WTC11 (cell line): ENCODE results near the gene ATP2A3. TPM values are rescaled to one million over a fixed set of nuclear protein-coding genes. Genes with fewer than 3 reads are reported as not detected.

Source experiments
- ATAC-seq: fragments of 200-7000 bp; cut with Tn5 transposase; 2 replicates; pipeline ENCODE4 v1.10.0; 2021; ENCODE audit warnings: mild to moderate bottlenecking, moderate library complexity
- CTCF ChIA-PET: fragments of 300-600 bp; sonication (Branson Sonifier 250); formaldehyde crosslinking; loops from one replicate; lab custom pipeline; 2021; ENCODE audit warnings: antibody characterized with exemption; lab: Charles Lee
- POLR2A ChIA-PET: fragments of 350-600 bp; sonication (Branson Sonifier 250); formaldehyde crosslinking; loops from one replicate; lab custom pipeline; 2021; ENCODE audit warnings: antibody characterized with exemption; lab: Charles Lee
- DNase-seq: peaks from one replicate; pipeline ENCODE4 v3.0.0; 2021; ENCODE audit warnings: low spot score
- H3K27ac Mint-ChIP-seq: 2 replicates; pipeline ENCODE4 v1.8.0; 2021; ENCODE audit warnings: mixed read lengths
- H3K27me3 Mint-ChIP-seq: 2 replicates; pipeline ENCODE4 v1.8.0; 2021; ENCODE audit warnings: low read depth, mild to moderate bottlenecking, moderate library complexity, mixed read lengths
- H3K36me3 Mint-ChIP-seq: 2 replicates; pipeline ENCODE4 v1.8.0; 2021; ENCODE audit warnings: mixed read lengths
- H3K4me1 Mint-ChIP-seq: 2 replicates; pipeline ENCODE4 v1.8.0; 2022; ENCODE audit warnings: mixed read lengths
- H3K4me3 Mint-ChIP-seq: 2 replicates; pipeline ENCODE4 v1.8.0; 2021; ENCODE audit warnings: mild to moderate bottlenecking, moderate library complexity, mixed read lengths
- H3K9me3 Mint-ChIP-seq: 2 replicates; pipeline ENCODE4 v1.8.0; 2021; ENCODE audit warnings: mixed read lengths
- FOXJ3 ChIP-seq: sonication (generic); formaldehyde crosslinking; IDR thresholded peaks from 2 replicates; pipeline ENCODE4 v1.9.0; 2021; ENCODE audit warnings: missing genetic modification reagents, mild to moderate bottlenecking, borderline replicate concordance
- IRF2 ChIP-seq: sonication (generic); formaldehyde crosslinking; IDR thresholded peaks from 2 replicates; pipeline ENCODE4 v1.8.0; 2022; ENCODE audit warnings: low read depth, missing genetic modification reagents, borderline replicate concordance
- NFYB ChIP-seq: sonication (generic); formaldehyde crosslinking; conservative IDR thresholded peaks from 2 replicates; pipeline ENCODE4 v1.8.0; 2022; ENCODE audit warnings: low read depth, missing genetic modification reagents
- NR1H2 ChIP-seq: sonication (generic); formaldehyde crosslinking; IDR thresholded peaks from 2 replicates; pipeline ENCODE4 v1.9.0; 2021; ENCODE audit warnings: mild to moderate bottlenecking, moderate library complexity, missing genetic modification reagents
- NR2C2 ChIP-seq: sonication (generic); formaldehyde crosslinking; IDR thresholded peaks from 2 replicates; pipeline ENCODE4 v1.8.0; 2022; ENCODE audit warnings: mild to moderate bottlenecking, missing genetic modification reagents
- RELA ChIP-seq: sonication (generic); formaldehyde crosslinking; IDR thresholded peaks from 2 replicates; pipeline ENCODE4 v1.8.1; 2022; ENCODE audit warnings: missing genetic modification reagents, mild to moderate bottlenecking, borderline replicate concordance
- TCF7 ChIP-seq: sonication (generic); formaldehyde crosslinking; IDR thresholded peaks from 2 replicates; pipeline ENCODE4 v1.8.0; 2022; ENCODE audit warnings: mild to moderate bottlenecking, low read depth, missing genetic modification reagents, moderate library complexity
- ZNF121 ChIP-seq: sonication (generic); formaldehyde crosslinking; IDR thresholded peaks from 2 replicates; pipeline ENCODE4 v1.8.0; 2023; ENCODE audit warnings: missing genetic modification reagents
- total RNA-seq: library from RNA; stranded (reverse); gene quantifications from 3 replicates; pipeline ENCODE4 v1.2.3, GENCODE V29; 2021
- TF ChIP-seq, protein P1 (sequence below): fragments of 250-450 bp; sonication (Bioruptor Pico); IDR thresholded peaks from 2 replicates; pipeline ENCODE4 v1.9.0; 2021; ENCODE audit warnings: mild to moderate bottlenecking, borderline replicate concordance
- TF ChIP-seq, protein P2 (sequence below): sonication (generic); formaldehyde crosslinking; IDR thresholded peaks from 2 replicates; pipeline ENCODE4 v1.8.1; 2023; ENCODE audit warnings: mild to moderate bottlenecking, moderate library complexity, missing genetic modification reagents
- TF ChIP-seq, protein P3 (sequence below): sonication (generic); formaldehyde crosslinking; IDR thresholded peaks from 2 replicates; pipeline ENCODE4 v1.8.0; 2023; ENCODE audit warnings: missing genetic modification reagents, mild to moderate bottlenecking, borderline replicate concordance
- TF ChIP-seq, protein P4 (sequence below): sonication (generic); formaldehyde crosslinking; IDR thresholded peaks from 2 replicates; pipeline ENCODE4 v1.8.1; 2022; ENCODE audit warnings: missing genetic modification reagents, borderline replicate concordance
- TF ChIP-seq, protein P5 (sequence below): fragments of 250-450 bp; sonication (Bioruptor Pico); conservative IDR thresholded peaks from 2 replicates; pipeline ENCODE4 v1.9.0; 2021; ENCODE audit warnings: mild to moderate bottlenecking

The ATP2A3 gene
- total RNA-seq, 1 experiment from 2014 or later = 37.8 TPM

DNA sequence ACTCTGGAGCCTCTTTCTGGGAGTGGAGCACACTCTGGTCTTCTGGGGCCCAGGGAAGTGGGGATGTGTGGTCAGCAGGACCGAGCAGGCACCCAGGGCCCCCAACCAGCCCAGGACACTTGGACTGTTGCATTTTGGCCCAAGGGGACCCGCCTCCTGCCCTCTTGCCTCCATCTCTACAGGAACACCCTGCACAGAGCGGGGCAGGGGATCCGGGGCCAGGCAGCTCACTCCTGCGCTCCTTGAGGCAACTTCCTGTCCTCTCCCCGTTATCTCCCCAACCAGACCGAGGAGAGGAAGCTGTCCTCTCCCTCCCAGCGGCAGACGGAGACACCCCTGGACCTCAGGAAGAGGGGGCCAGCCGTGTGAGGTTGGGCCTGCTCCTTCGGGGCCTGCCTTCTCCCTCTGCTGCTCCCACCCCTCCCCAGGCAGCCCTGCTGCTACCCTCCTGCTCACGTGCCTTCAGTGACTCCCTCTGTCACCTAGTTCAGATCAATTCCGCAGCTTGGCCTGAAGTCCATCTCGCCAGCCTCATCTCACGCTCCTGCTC, 10.0 kb upstream of the ATP2A3 start (continued):
- TF ChIP-seq, protein P1, sequence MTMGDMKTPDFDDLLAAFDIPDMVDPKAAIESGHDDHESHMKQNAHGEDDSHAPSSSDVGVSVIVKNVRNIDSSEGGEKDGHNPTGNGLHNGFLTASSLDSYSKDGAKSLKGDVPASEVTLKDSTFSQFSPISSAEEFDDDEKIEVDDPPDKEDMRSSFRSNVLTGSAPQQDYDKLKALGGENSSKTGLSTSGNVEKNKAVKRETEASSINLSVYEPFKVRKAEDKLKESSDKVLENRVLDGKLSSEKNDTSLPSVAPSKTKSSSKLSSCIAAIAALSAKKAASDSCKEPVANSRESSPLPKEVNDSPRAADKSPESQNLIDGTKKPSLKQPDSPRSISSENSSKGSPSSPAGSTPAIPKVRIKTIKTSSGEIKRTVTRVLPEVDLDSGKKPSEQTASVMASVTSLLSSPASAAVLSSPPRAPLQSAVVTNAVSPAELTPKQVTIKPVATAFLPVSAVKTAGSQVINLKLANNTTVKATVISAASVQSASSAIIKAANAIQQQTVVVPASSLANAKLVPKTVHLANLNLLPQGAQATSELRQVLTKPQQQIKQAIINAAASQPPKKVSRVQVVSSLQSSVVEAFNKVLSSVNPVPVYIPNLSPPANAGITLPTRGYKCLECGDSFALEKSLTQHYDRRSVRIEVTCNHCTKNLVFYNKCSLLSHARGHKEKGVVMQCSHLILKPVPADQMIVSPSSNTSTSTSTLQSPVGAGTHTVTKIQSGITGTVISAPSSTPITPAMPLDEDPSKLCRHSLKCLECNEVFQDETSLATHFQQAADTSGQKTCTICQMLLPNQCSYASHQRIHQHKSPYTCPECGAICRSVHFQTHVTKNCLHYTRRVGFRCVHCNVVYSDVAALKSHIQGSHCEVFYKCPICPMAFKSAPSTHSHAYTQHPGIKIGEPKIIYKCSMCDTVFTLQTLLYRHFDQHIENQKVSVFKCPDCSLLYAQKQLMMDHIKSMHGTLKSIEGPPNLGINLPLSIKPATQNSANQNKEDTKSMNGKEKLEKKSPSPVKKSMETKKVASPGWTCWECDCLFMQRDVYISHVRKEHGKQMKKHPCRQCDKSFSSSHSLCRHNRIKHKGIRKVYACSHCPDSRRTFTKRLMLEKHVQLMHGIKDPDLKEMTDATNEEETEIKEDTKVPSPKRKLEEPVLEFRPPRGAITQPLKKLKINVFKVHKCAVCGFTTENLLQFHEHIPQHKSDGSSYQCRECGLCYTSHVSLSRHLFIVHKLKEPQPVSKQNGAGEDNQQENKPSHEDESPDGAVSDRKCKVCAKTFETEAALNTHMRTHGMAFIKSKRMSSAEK (CRISPR knock-in tag) = no peak

DNA sequence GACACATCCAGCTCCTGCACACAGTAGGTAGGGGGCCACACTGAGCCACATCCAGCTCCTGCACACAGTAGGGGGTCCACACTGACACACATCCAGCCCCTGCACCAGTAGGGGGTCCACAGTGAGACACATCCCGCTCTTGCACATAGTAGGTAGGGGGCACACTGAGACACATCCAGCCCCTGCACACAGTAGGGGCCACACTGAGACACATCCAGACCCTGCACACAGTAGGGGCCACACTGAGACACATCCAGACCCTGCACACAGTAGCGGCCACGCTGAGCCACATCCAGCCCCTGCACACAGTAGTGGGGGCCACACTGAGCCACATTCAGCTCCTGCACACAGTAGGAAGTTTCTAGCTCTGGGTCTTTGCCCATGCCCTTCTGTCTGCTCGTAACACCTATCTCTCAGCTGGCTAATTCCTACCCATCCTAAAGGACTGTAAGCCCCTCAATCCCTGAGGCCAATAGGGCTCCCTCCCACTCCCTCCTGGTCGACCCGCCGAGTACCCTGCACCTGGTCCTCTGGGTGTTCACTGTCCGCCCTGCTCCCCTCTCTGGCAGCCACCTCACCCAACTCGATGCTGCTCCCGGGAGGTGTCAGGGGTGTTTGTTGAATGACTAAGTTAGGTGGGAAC, 9.4 kb upstream of the ATP2A3 start:
- ChIA-PET CTCF (interaction anchor here (0.6 to 1.8 kb wide), 5 partner anchors 9 to 44 kb away, joined by 3 to 7 read pairs (median 4); partner anchors contain the start of gene ATP2A3), POLR2A (interaction anchor here (1.3 kb wide), 1 partner anchor 17 kb away, joined by 4 read pairs; no protein-coding TSS in a partner anchor)
- no peak overlapping the region for H3K4me3 Mint-ChIP-seq
- no peaks in the 10 kb centered on the region for H3K27me3 Mint-ChIP-seq
- TF ChIP-seq NR1H2 (CRISPR knock-in tag) = no peak
- TF ChIP-seq IRF2 (CRISPR knock-in tag) = no peak
- TF ChIP-seq TCF7 (CRISPR knock-in tag) = no peak
- TF ChIP-seq, protein P2, sequence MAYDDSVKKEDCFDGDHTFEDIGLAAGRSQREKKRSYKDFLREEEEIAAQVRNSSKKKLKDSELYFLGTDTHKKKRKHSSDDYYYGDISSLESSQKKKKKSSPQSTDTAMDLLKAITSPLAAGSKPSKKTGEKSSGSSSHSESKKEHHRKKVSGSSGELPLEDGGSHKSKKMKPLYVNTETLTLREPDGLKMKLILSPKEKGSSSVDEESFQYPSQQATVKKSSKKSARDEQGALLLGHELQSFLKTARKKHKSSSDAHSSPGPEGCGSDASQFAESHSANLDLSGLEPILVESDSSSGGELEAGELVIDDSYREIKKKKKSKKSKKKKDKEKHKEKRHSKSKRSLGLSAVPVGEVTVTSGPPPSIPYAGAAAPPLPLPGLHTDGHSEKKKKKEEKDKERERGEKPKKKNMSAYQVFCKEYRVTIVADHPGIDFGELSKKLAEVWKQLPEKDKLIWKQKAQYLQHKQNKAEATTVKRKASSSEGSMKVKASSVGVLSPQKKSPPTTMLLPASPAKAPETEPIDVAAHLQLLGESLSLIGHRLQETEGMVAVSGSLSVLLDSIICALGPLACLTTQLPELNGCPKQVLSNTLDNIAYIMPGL (CRISPR knock-in tag) = no peak
- no peak for TF ChIP-seq ZNF121 (CRISPR knock-in tag)
- TF ChIP-seq NFYB = no peak
- TF ChIP-seq NR2C2 (CRISPR knock-in tag) = no peak
- no peak for TF ChIP-seq RELA (CRISPR knock-in tag)
- no peak for TF ChIP-seq FOXJ3 (CRISPR knock-in tag)
- TF ChIP-seq, protein P3, sequence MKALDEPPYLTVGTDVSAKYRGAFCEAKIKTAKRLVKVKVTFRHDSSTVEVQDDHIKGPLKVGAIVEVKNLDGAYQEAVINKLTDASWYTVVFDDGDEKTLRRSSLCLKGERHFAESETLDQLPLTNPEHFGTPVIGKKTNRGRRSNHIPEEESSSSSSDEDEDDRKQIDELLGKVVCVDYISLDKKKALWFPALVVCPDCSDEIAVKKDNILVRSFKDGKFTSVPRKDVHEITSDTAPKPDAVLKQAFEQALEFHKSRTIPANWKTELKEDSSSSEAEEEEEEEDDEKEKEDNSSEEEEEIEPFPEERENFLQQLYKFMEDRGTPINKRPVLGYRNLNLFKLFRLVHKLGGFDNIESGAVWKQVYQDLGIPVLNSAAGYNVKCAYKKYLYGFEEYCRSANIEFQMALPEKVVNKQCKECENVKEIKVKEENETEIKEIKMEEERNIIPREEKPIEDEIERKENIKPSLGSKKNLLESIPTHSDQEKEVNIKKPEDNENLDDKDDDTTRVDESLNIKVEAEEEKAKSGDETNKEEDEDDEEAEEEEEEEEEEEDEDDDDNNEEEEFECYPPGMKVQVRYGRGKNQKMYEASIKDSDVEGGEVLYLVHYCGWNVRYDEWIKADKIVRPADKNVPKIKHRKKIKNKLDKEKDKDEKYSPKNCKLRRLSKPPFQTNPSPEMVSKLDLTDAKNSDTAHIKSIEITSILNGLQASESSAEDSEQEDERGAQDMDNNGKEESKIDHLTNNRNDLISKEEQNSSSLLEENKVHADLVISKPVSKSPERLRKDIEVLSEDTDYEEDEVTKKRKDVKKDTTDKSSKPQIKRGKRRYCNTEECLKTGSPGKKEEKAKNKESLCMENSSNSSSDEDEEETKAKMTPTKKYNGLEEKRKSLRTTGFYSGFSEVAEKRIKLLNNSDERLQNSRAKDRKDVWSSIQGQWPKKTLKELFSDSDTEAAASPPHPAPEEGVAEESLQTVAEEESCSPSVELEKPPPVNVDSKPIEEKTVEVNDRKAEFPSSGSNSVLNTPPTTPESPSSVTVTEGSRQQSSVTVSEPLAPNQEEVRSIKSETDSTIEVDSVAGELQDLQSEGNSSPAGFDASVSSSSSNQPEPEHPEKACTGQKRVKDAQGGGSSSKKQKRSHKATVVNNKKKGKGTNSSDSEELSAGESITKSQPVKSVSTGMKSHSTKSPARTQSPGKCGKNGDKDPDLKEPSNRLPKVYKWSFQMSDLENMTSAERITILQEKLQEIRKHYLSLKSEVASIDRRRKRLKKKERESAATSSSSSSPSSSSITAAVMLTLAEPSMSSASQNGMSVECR (CRISPR knock-in tag) = no peak
- TF ChIP-seq, protein P4, sequence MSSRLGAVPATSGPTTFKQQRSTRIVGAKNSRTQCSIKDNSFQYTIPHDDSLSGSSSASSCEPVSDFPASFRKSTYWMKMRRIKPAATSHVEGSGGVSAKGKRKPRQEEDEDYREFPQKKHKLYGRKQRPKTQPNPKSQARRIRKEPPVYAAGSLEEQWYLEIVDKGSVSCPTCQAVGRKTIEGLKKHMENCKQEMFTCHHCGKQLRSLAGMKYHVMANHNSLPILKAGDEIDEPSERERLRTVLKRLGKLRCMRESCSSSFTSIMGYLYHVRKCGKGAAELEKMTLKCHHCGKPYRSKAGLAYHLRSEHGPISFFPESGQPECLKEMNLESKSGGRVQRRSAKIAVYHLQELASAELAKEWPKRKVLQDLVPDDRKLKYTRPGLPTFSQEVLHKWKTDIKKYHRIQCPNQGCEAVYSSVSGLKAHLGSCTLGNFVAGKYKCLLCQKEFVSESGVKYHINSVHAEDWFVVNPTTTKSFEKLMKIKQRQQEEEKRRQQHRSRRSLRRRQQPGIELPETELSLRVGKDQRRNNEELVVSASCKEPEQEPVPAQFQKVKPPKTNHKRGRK (CRISPR knock-in tag) = no peak
- TF ChIP-seq, protein P5, sequence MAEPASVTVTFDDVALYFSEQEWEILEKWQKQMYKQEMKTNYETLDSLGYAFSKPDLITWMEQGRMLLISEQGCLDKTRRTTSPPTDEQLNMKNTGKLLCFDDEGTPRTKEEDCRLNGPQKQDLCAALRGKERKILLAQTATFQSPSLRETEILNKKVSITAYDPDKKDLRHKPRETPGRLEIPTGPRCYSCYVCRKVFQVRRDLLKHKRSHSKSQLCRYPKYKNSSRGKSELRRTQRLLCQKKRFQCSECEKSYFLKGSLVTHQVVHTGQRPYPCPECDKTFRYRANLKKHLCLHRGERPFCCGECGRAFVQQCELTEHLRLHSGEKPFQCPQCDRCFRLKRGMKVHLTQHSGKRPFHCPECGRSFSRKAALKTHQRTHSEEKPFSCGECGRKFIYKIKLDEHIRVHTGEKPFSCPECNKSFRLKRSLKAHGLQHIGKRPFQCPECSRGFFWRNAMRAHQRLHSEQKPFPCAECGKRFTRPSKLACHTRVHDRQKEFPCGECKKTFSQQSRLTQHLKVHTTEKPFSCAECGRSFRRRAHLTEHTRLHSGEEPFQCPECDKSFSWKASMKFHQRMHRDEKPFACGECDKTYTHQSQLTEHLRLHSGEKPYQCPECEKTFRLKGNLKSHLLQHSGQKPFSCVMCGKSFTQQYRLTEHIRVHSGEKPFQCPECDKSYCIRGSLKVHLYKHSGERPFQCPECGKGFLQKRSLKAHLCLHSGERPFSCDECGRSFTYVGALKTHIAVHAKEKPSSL (CRISPR knock-in tag) = no peak
- H3K27ac Mint-ChIP-seq = no peak overlapping the region
- peaks cover 24% of the 10 kb centered on the region for H3K4me1 Mint-ChIP-seq
- ATAC-seq = no peak
- peaks cover 6% of the 10 kb centered on the region for H3K9me3 Mint-ChIP-seq
- DNase-seq = no peak
- peaks cover 4% of the 10 kb centered on the region for H3K36me3 Mint-ChIP-seq
